Germinal center (tissue), 1 donor: Measurements from ENCODE around the gene RAPGEF1.

ENCODE experiments used
- DNase-seq: peaks from one replicate; pipeline ENCODE4 v3.0.0; 2012; ENCODE audit warnings: mixed read lengths, low spot score

The RAPGEF1 gene

GRCh38 chr9:131605770-131606590, 133.9 kb downstream of the RAPGEF1 start:
- DNase-seq: no peak

- no peak for DNase-seq
These were observed 136.0 kb downstream of the RAPGEF1 start for GRCh38 chr9:131603711-131604439.

GRCh38 chr9:131603199-131603598, 136.7 kb downstream of the RAPGEF1 start:
- DNase-seq: no peak

- DNase-seq: no peak
These were observed 138.1 kb downstream of the RAPGEF1 start for GRCh38 chr9:131601683-131602181.

- DNase-seq: no peak
These were observed 141.8 kb downstream of the RAPGEF1 start for GRCh38 chr9:131598121-131598520.

- DNase-seq: no peak
These were observed 142.6 kb downstream of the RAPGEF1 start for GRCh38 chr9:131597246-131597645.

- no peak for DNase-seq
These were observed 143.5 kb downstream of the RAPGEF1 start for GRCh38 chr9:131596430-131596743.

- DNase-seq: no peak
These were observed 144.0 kb downstream of the RAPGEF1 start for GRCh38 chr9:131595696-131596429.

GRCh38 chr9:131594906-131595665, 144.8 kb downstream of the RAPGEF1 start:
- DNase-seq: no peak

- no peak for DNase-seq
These were observed 145.8 kb downstream of the RAPGEF1 start for GRCh38 chr9:131593936-131594665.

- no peak for DNase-seq
These were observed 146.6 kb downstream of the RAPGEF1 start for GRCh38 chr9:131593091-131593820.

- DNase-seq: no peak
These were observed 148.0 kb downstream of the RAPGEF1 start for GRCh38 chr9:131591845-131592208.

GRCh38 chr9:131590907-131591844, 148.7 kb downstream of the RAPGEF1 start:
- DNase-seq: peak; percentile 70

GRCh38 chr9:131590449-131590848, 149.4 kb downstream of the RAPGEF1 start:
- DNase-seq: no peak

GRCh38 chr9:131589993-131590392, 149.9 kb downstream of the RAPGEF1 start:
- no peak for DNase-seq

- DNase-seq: no peak
These were observed 150.7 kb downstream of the RAPGEF1 start for GRCh38 chr9:131589124-131589711.

GRCh38 chr9:131588396-131588795, 151.5 kb downstream of the RAPGEF1 start:
- no peak for DNase-seq

- DNase-seq: no peak
These were observed 152.0 kb downstream of the RAPGEF1 start for GRCh38 chr9:131587906-131588305.

GRCh38 chr9:131587331-131587730, 152.5 kb downstream of the RAPGEF1 start:
- no peak for DNase-seq
